Measurements from ENCODE around the gene FSTL3. TPM values are rescaled to one million over a fixed set of nuclear protein-coding genes. Genes with fewer than 3 reads are reported as not detected.
"Not testable (repeated sequence)": the region's sequence is repeated elsewhere in the genome, so short reads cannot be mapped to it uniquely, and the experiment has no call there.

Gene FSTL3
- 20.8 TPM for polyA plus RNA-seq (2012; ENCODE audit: low read depth, missing spikeins)

DNA sequence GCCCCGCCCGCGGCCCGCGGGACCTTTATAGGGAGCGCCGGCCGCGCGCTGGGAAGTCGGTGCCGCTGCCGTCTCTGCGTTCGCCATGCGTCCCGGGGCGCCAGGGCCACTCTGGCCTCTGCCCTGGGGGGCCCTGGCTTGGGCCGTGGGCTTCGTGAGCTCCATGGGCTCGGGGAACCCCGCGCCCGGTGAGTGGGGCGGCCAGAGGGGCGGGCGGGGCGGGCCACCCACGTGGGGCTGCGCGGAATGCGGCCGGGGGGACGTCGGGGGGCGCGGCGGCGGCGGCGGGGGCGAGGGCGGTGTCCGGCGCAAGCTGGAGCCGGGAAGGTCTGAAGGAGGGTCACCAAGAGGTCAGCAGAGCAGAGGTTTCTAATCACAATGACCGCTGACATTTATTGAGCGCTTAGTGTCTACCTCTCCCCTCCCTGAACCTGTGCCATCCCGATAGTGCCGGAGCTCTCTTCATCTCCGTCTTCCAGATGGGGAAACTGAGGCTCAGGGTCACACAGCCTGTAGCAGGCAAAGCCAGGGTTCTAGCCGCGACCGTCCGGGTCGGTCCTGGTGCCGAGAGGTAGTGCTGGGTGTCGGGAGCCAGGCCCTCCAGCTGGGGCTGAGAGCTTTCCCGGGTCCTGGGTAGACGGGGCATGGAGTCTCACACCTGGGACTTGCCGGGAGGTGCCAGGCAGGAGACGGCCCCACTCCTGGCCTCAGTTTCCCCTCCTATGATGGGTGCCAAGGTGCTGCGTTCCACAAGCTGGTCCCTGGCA is at the start of gene FSTL3:
FSTL3 (plus strand) TSS at position 54 of the 767 bp plus-strand sequence; CDS start at position 86, 32 bp downstream.
- DNase-seq (ENCODE audit: insufficient read length, low spot score) (no peak), FAIRE-seq (no peak)
- TF ChIP-seq SPI1 (IDR thresholded peaks at IDR 0.05; ENCODE audit: low read depth, low read length) (no peak), POLR2AphosphoS5 (IDR thresholded peaks at IDR 0.05; ENCODE audit: low read depth, low read length) (no peak), PAX5 (IDR thresholded peaks at IDR 0.05; ENCODE audit: insufficient read depth, low read length, severe bottlenecking) (no peak), TAF1 (IDR thresholded peaks at IDR 0.05; ENCODE audit: low read depth, low read length) (no peak), POU2F2 (IDR thresholded peaks at IDR 0.05; ENCODE audit: low read depth, low read length) (no peak), POLR2A (IDR thresholded peaks at IDR 0.05; ENCODE audit: low read depth, low read length) (no peak)

DNA sequence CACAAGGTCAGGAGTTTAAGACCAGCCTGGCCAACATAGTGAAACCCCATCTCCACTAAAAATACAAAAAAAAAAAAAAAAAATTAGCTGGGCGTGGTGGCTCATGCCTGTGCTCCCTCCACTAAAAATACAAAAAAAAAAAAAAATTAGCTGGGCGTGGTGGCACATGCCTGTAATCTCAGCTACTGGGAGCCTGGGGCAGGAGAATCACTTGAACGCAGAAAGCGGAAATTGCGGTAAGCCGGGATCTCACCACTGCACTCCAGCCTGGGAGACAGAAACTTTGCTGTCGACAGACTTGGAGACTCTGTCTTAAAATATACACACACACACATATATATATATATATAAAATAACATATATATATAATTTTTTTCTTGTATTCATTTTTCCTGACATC is 49.6 kb upstream of the FSTL3 start:
- not testable (repeated sequence) for DNase-seq (ENCODE audit: insufficient read length, low spot score); FAIRE-seq

DNA sequence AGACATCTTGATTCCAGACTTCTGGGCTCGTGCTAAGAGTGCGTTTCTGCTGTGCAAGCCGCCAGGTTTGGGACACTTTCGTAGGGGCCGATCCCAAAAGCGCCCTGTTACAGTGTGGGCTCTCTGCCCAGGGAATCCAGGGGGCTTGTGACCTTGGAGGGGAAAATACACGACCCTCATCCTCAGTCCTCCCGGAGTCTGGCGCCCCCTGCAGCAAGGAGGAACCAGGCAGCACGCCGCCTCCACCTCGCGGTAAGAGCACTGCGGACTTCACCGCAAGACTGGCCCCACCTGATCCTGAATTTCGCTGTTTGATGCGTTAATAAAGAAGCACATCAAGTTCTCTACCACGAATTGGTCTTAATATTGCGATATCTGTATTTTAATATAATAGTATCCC is 48.0 kb upstream of the FSTL3 start:
- no peak for FAIRE-seq
- TF ChIP-seq TAF1 (IDR thresholded peaks at IDR 0.05; ENCODE audit: low read depth, low read length) (no peak), POU2F2 (IDR thresholded peaks at IDR 0.05; ENCODE audit: low read depth, low read length) (no peak), POLR2A (IDR thresholded peaks at IDR 0.05; ENCODE audit: low read depth, low read length) (no peak), SPI1 (IDR thresholded peaks at IDR 0.05; ENCODE audit: low read depth, low read length) (no peak), PAX5 (IDR thresholded peaks at IDR 0.05; ENCODE audit: insufficient read depth, low read length, severe bottlenecking) (no peak), POLR2AphosphoS5 (IDR thresholded peaks at IDR 0.05; ENCODE audit: low read depth, low read length) (no peak)
- no peak for DNase-seq (ENCODE audit: insufficient read length, low spot score)

DNA sequence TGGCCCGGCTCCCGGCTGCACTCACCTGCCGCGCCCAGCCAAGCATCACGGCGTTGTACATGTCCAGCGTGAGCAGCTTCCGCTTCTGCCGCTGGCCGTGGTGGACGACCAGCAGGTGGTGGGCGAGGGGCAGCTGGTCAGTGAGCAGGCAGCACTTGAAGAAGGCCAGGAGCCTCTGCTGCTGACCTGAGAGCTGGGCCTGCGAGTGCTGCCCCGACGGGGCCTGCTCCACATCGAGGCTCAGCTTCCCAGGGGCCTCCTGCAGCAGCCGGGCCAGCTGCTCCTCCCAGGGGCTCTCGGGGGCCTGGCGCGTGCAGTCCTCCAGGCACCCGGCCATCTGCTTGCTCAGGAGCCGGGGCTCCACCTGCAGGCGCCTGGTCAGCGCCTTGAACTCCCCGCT is 46.7 kb upstream of the FSTL3 start:
- not testable (repeated sequence) for FAIRE-seq; DNase-seq (ENCODE audit: insufficient read length, low spot score)

DNA sequence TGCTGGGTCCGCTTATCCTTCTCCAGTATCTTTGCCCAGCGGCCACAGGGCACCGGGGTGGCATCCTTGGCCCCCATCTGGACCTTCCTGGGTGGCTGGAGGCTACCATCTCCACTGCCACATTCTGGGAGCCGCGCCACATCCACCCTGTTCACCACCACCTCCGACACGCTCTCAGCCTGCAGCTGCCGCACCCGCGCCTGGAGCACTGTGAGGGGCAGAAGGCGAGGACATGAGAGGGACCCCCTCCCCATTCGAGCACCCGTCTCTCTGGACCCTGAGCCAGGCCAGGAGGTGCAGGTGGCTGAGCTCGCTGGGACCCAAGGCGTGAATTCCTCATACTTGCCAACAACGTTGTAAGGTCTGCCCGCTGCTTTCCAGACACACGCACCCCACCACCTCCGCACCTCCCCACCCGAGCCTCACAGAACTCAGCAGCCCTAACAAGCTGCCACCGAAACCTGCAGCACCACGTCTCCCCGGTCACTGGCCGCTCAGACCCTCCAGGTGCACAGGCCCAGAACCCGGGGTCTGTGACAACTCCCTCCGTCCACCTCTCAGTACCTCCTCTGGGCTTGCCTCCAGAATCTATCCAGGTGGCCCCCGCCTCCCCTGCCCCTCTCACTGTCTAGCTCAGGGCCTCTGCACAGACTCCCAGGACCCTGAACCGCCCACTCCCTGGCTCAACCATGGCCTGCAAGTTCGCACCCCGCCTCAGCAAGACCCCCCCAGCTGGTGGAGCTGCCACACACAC is 46.1 kb upstream of the FSTL3 start:
- no peak for DNase-seq (ENCODE audit: insufficient read length, low spot score)
- TF ChIP-seq POU2F2 (IDR thresholded peaks at IDR 0.05; ENCODE audit: low read depth, low read length): no peak
- no peak for TF ChIP-seq POLR2AphosphoS5 (IDR thresholded peaks at IDR 0.05; ENCODE audit: low read depth, low read length)
- no peak for TF ChIP-seq TAF1 (IDR thresholded peaks at IDR 0.05; ENCODE audit: low read depth, low read length)
- TF ChIP-seq SPI1 (IDR thresholded peaks at IDR 0.05; ENCODE audit: low read depth, low read length): no peak
- TF ChIP-seq PAX5 (IDR thresholded peaks at IDR 0.05; ENCODE audit: insufficient read depth, low read length, severe bottlenecking): no peak
- no peak for TF ChIP-seq POLR2A (IDR thresholded peaks at IDR 0.05; ENCODE audit: low read depth, low read length)
- no peak for FAIRE-seq

DNA sequence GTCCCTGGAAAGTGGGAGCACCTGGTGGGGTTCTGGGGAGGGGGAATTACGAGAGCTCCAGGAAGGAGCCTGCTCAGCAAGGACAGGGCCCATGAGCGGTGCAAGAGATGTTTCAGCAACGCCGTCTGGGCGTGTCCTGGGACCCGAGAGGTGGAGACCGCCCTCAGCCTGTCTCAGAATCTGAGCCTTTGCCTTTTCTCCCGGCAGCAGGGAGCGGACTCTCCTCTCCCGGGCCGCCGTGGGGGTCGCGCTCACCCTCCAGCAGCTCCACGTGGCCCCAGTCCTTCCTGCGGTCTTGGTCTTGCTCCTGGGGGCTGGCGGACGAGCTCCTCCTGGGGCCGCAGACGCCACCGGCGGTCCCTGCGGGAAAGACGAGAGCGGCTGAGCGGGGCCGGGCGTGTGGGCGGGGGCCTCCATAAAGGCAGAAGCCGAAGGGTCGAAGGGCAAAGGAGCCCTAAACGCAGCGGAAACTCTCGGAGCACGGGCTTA is 43.6 kb upstream of the FSTL3 start:
- DNase-seq (ENCODE audit: insufficient read length, low spot score) (peak; percentile 83), FAIRE-seq (peak; percentile 89)
- TF ChIP-seq PAX5 (IDR thresholded peaks at IDR 0.05; ENCODE audit: insufficient read depth, low read length, severe bottlenecking) (no peak), TAF1 (IDR thresholded peaks at IDR 0.05; ENCODE audit: low read depth, low read length) (no peak), SPI1 (IDR thresholded peaks at IDR 0.05; ENCODE audit: low read depth, low read length) (no peak)

DNA sequence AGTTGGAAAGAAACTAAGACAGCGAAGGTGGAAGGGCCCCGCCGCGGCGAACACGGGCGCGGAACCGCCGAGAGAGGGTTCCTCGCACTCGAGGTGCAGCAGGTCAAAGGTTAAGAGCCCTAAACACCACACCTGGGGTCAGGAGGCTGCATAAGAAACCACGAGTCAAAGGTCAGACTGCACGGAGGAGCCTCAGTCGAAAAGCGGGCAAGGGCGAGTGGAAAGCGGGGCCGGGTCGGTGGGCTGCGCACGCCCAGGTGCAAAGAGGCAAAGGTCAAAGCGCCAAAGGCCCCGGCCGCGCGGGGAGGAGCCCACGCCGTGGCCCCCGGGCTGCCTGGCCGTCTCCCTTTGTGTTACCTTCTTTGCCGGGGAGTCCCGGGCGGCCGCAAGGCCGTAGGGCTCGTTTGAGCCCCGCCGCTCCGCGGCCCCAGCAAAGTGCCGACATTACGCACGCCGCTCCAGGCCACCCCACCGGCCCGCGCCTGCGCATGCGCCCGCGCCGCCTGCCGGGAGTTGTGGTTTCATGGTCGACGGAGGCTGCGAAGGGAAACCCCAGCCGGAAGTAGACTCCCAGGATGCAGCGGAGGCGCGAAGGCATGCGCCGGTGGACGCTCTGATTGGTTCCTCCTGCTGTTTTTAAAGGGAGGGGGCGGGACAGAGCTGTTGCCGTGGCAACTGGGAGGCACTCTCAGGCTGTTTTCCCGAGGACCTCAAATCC is 43.0 kb upstream of the FSTL3 start, which contains the start of gene POLRMT:
POLRMT (minus strand) TSS at position 470 of the 718 bp plus-strand sequence; CDS start at position 445, 25 bp downstream.
- DNase-seq (ENCODE audit: insufficient read length, low spot score) (peak; percentile 100), FAIRE-seq (peak; percentile 98)
- TF ChIP-seq TAF1 (IDR thresholded peaks at IDR 0.05; ENCODE audit: low read depth, low read length) (no peak), POU2F2 (IDR thresholded peaks at IDR 0.05; ENCODE audit: low read depth, low read length) (peak; percentile 55; the same call in 1 of the 2 replicates), PAX5 (IDR thresholded peaks at IDR 0.05; ENCODE audit: insufficient read depth, low read length, severe bottlenecking) (peak; percentile 3)

DNA sequence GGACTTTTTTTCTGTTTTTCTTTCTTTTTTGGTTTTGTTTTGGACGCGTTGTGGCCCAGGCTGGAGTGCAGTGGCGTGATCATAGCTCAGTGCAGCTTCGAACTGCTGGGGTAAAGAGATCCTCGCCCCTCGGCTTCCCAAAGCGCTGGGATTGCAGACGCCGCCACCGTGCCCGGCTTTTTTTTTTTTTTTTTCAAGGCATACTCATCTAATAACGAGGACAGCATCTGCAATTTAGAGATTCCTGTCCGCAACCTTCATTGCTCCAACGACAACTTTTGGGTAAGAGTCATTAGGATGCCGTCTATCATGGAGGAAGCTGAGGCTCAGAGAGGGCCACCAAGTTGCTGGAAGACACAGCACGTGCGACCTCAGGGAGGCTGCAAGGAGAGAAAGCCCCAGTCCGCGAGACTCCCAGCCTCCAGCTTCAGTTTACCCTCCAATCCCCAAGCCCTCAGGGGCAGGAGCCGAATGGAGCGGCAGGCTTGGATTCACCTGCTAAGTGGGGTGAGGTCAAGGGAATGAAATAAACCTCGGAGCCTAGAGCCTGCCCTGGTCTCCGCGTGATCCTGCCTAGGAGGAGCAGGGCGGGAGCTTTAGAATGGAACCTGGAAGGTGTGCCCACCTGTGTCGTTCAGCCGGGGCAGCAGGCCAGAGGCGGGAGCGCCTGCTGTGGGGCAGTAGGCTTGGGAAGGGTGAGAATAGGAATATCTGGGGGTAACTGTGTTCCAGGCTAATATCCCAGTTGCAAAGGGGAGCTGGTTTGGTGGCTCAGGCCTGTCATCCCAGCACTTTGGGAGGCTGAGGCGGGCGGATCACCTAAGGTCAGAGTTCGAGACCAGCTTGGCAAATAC is 42.2 kb upstream of the FSTL3 start:
- FAIRE-seq (peak; percentile 48), DNase-seq (ENCODE audit: insufficient read length, low spot score) (no peak)
- TF ChIP-seq PAX5 (IDR thresholded peaks at IDR 0.05; ENCODE audit: insufficient read depth, low read length, severe bottlenecking) (no peak), SPI1 (IDR thresholded peaks at IDR 0.05; ENCODE audit: low read depth, low read length) (no peak), POU2F2 (IDR thresholded peaks at IDR 0.05; ENCODE audit: low read depth, low read length) (no peak), TAF1 (IDR thresholded peaks at IDR 0.05; ENCODE audit: low read depth, low read length) (no peak), POLR2A (IDR thresholded peaks at IDR 0.05; ENCODE audit: low read depth, low read length) (no peak), POLR2AphosphoS5 (IDR thresholded peaks at IDR 0.05; ENCODE audit: low read depth, low read length) (no peak)

DNA sequence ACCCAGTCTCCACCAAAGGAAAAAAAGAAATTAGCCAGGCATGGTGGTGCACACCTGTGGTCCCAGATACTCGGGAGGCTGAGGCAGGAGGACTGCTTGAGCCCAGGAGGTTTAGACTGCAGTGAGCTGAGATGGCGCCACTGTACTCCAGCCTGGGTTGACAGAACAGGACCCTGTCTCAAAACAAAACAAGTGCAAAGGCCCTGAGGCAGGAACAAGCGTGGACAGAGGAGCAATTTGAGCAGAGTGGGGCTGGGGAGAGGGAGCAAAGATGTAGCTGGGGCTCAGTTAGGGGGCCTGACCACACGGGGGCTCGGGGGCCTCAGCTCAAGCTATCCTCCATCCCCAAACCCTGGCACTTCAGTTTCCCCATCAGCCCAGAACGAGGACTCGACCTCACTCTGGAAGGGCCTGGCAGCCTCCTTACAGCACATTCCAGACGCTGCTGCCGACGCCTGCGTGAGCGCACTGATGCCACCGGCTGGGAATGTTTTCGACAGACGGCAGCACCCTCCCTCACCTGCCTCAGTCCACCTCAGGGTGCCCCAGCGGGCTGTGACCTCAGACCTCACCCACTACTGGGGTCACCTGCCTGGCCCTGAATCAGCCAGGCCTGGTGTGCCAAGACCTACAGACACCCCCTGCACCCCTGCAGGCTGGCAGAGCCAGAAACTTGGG is 41.1 kb upstream of the FSTL3 start:
- FAIRE-seq: no peak
- no peak for TF ChIP-seq PAX5 (IDR thresholded peaks at IDR 0.05; ENCODE audit: insufficient read depth, low read length, severe bottlenecking)
- no peak for TF ChIP-seq POU2F2 (IDR thresholded peaks at IDR 0.05; ENCODE audit: low read depth, low read length)
- DNase-seq (ENCODE audit: insufficient read length, low spot score): no peak
